GM12864 (cell line): ENCODE measurements around the gene SERTAD2.

ENCODE experiments used
- DNase-seq: peaks from one replicate; pipeline ENCODE4 v3.0.0-alpha.2; 2011; ENCODE audit warnings: low read depth
- H3K4me3 ChIP-seq: 2 replicates; pipeline ENCODE4 v1.5.1; 2011; ENCODE audit warnings: mild to moderate bottlenecking, low read depth, low read length, control low read depth
- CTCF ChIP-seq: IDR thresholded peaks from 2 replicates; pipeline ENCODE4 v1.5.1; 2011; ENCODE audit warnings: low read depth, mild to moderate bottlenecking, moderate library complexity, low read length, control low read depth, inconsistent platforms; ENCODE audit errors: missing control alignments

SERTAD2 gene

GRCh38 chr2:64629329-64629781, 24.4 kb downstream of the SERTAD2 start:
- H3K4me3 ChIP-seq: no peak overlapping the region
- TF ChIP-seq CTCF: no peak
- DNase-seq: no peak

- TF ChIP-seq CTCF: no peak
- no peak overlapping the region for H3K4me3 ChIP-seq
These were observed 25.6 kb downstream of the SERTAD2 start for GRCh38 chr2:64627860-64628841.

DNA sequence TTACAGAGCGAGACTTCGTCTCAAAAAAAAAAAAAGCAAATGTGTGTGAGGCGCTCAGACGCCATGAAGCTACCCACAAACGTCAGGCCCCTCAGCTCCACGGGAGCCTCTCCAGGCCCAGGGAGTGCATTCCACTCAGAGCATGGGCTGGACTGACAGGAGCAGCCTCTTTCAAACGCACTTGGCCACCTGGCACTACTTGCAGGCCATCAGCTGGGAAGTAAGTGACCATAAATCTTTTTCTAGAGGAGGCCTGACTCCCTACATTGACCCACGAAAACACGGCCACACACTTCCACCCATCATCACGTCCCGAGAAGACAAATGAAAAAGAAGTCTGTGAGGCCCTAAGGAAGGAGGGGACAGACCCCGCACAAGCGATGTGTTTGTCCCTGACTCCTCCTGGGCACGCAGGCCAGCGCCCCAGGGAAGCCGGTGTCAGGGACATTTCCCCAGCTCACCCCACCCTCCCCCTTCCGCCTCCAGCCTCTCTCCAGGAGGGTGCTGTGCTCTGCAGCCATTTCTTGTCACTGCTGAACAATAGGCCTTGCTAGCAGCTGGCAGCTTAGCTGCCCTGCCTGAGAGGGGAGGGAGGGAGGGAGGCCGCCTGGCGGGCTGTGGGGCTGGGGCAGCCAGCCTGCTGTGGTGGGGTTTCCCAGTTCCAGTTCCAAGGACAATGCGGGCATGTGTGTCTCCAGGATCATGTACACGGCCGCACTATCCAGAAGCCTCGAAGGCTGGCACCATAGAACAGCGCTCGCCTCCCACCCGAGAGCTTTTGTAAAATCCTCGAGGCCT, 26.6 kb downstream of the SERTAD2 start:
- no peak for DNase-seq
- TF ChIP-seq CTCF: no peak
- no peak overlapping the region for H3K4me3 ChIP-seq

More at GRCh38 chr2:64627860-64628841, 25.6 kb downstream of the SERTAD2 start:
- no peak for DNase-seq

DNA sequence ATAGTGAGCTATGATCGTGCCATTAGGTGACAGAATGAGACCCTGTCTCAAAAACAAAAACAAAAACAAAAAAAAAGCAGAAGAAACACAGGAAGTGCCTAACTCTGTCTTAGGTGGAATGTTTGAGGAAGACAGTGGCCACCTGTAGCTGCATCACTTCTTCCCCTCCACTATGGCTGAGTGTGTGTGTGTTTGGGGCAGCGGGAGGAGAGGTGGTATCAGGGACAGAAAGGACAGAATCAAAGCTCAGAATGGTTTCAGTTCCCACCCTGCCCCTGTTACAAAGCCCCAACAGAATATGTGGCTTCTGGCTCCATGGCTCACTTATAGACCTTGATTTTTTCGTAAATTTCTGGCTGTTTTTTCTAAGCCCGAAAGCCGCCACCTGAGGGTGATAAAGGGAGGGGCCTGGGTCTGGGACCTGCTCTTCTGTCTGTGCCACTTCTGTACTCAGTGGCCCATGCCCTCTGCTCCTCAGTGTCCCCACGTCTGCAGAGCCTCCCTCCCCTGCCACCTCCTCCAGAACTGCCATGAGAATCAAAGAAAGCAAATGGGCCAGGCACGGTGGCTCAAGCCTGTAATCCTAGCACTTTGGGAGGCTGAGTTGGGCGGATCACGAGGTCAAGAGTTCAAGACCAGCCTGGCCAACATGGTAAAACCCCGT, 27.4 kb downstream of the SERTAD2 start:
- no peak overlapping the region for H3K4me3 ChIP-seq
- no peak for DNase-seq
- TF ChIP-seq CTCF: no peak

DNA sequence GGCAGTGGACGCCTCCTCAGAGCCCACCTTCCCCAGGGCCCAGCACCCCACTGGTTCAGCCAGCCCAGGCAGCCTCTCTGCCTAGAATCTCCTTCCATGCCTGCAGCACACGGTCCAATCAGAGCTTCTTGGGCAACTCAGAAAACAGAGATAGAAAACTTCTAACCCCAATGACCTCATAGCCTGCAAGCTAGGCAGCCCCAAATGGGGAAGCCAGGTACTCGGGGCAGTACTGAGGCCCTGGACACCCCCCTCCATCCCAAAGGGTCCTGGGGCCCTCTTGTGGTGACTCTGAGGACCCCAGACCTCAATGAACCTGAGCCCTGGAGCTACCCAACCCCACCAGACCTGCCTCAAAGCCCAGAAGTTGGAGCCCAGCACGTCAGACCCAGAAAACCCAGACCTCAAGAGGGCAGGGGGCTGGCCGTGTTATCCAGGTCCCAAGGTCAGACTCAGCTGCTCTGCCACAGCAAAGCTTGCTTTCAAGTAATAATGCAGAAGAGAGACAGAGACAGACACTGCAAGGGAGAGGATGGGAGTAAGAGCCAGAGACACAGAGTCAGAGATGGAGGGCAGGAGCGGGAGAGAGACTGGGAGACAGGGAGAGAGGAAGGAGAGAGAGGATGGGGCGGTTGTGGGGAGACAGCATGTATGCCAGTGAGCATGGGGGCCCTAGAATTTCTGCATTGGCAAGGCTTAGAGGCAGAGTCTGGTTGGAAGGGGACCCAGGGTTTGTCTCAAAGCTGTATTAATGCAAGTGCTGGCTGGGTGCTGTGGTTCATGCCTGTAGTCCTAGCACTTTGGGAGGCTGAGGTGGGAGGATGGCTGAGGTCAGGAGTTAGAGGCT, 28.2 kb downstream of the SERTAD2 start:
- no peak for DNase-seq
- no peak for TF ChIP-seq CTCF
- no peak overlapping the region for H3K4me3 ChIP-seq

- TF ChIP-seq CTCF: no peak
- H3K4me3 ChIP-seq: no peak overlapping the region
- DNase-seq: no peak
These were observed 28.9 kb downstream of the SERTAD2 start for GRCh38 chr2:64624862-64625261.
